ENCODE results near the gene SMTNL2.

DNA sequence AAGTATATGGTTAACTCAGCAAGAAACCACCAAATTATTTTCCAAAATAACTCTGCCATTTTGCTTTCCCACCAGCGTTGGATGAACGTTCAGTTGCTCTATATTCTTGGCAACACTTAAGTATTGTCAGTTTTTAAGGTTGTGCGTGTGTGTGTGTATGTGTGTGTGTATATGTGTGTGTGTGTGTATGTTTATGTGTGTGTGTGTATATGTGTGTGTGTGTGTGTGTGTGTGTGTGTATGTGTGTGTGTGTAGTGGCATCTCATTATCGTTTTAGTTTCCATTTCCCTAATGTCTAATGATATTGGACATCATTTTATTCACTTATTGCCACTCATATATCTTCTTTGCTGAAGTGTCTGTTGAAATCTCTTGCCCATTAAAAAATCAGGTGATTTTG is 11.2 kb upstream of the SMTNL2 start:
- TF ChIP-seq, protein P1, sequence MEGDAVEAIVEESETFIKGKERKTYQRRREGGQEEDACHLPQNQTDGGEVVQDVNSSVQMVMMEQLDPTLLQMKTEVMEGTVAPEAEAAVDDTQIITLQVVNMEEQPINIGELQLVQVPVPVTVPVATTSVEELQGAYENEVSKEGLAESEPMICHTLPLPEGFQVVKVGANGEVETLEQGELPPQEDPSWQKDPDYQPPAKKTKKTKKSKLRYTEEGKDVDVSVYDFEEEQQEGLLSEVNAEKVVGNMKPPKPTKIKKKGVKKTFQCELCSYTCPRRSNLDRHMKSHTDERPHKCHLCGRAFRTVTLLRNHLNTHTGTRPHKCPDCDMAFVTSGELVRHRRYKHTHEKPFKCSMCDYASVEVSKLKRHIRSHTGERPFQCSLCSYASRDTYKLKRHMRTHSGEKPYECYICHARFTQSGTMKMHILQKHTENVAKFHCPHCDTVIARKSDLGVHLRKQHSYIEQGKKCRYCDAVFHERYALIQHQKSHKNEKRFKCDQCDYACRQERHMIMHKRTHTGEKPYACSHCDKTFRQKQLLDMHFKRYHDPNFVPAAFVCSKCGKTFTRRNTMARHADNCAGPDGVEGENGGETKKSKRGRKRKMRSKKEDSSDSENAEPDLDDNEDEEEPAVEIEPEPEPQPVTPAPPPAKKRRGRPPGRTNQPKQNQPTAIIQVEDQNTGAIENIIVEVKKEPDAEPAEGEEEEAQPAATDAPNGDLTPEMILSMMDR (IDR thresholded peaks at IDR 0.05; ENCODE audit: poor library complexity), result no peak
- TF ChIP-seq EZH2 (IDR thresholded peaks at IDR 0.05; ENCODE audit: borderline replicate concordance), result no peak
- TF ChIP-seq EZH2phosphoT487 (IDR thresholded peaks at IDR 0.05; ENCODE audit: low read depth, severe bottlenecking, unreplicated experiment), result no peak
